Measurements from ENCODE around the gene CACNA2D2.
A peak's percentile ranks its signal among the peaks of the same experiment; 100 is the strongest.
"Not testable (repeated sequence)": the region's sequence is repeated elsewhere in the genome, so short reads cannot be mapped to it uniquely, and the experiment has no call there.

Gene CACNA2D2

GRCh38 chr3:50525987-50526386, 22.6 kb upstream of the CACNA2D2 start:
- DNase-seq = peak; percentile 65 to 75

- no peak for DNase-seq
Observed at GRCh38 chr3:50525191-50525910, 21.9 kb upstream of the CACNA2D2 start.

GRCh38 chr3:50524746-50525145, 21.3 kb upstream of the CACNA2D2 start:
- no peak for DNase-seq

GRCh38 chr3:50523279-50523811, 19.9 kb upstream of the CACNA2D2 start:
- DNase-seq = no peak

- no peak for DNase-seq
Observed at GRCh38 chr3:50521572-50521971, 18.1 kb upstream of the CACNA2D2 start.

- DNase-seq = no peak
Observed at GRCh38 chr3:50520849-50521248, 17.4 kb upstream of the CACNA2D2 start.

GRCh38 chr3:50519471-50520089, 16.1 kb upstream of the CACNA2D2 start:
- peak; percentile 83 to 84 for DNase-seq

- DNase-seq = no peak
Observed at GRCh38 chr3:50518436-50518835, 15.0 kb upstream of the CACNA2D2 start.

GRCh38 chr3:50517721-50518206, 14.3 kb upstream of the CACNA2D2 start:
- no peak for DNase-seq

GRCh38 chr3:50516440-50516871, 13.0 kb upstream of the CACNA2D2 start:
- DNase-seq = no peak

- no peak for DNase-seq
Observed at GRCh38 chr3:50515565-50516439, 12.4 kb upstream of the CACNA2D2 start.

GRCh38 chr3:50512908-50513307, 9.5 kb upstream of the CACNA2D2 start:
- not testable (repeated sequence) for DNase-seq

GRCh38 chr3:50512131-50512530, 8.7 kb upstream of the CACNA2D2 start:
- DNase-seq = no peak

- no peak for DNase-seq
Observed at GRCh38 chr3:50510325-50510724, 6.9 kb upstream of the CACNA2D2 start.

- DNase-seq = no peak
Observed at GRCh38 chr3:50509715-50510114, 6.3 kb upstream of the CACNA2D2 start.

- DNase-seq = no peak
Observed at GRCh38 chr3:50508821-50509220, 5.4 kb upstream of the CACNA2D2 start.

- no peak for DNase-seq
Observed at GRCh38 chr3:50506169-50506568, 2.7 kb upstream of the CACNA2D2 start.

- DNase-seq = no peak
Observed at GRCh38 chr3:50504681-50505080, 1.2 kb upstream of the CACNA2D2 start.

GRCh38 chr3:50502584-50503423, 630 bp downstream of the CACNA2D2 start:
- peak in 1 of 2 donors; percentile 30 for DNase-seq

GRCh38 chr3:50502225-50502583, 1.2 kb downstream of the CACNA2D2 start:
- DNase-seq = no peak

GRCh38 chr3:50495609-50496423, 7.6 kb downstream of the CACNA2D2 start:
- DNase-seq = no peak
